CD4-positive, alpha-beta T cell (primary cell): Measurements from ENCODE around the gene PCCA. TPM values are rescaled to one million over a fixed set of nuclear protein-coding genes. Genes with fewer than 3 reads are reported as not detected.

Experiments used
- ATAC-seq: fragments of 200-7000 bp; cut with Tn5 transposase; one replicate; pipeline ENCODE4 v1.10.0; 2022; ENCODE audit warnings: mild to moderate bottlenecking; ENCODE audit not compliant: poor library complexity
- CTCF ChIA-PET: fragments of 350-600 bp; sonication (Branson Sonifier 250); formaldehyde crosslinking; loops from one replicate; lab custom pipeline; 2021; ENCODE audit warnings: antibody characterized with exemption, inconsistent platforms; lab: Charles Lee
- POLR2A ChIA-PET: fragments of 350-600 bp; sonication (Branson Sonifier 250); formaldehyde crosslinking; loops from one replicate; lab custom pipeline; 2021; ENCODE audit warnings: antibody characterized with exemption, inconsistent platforms; lab: Charles Lee
- DNase-seq, 14 experiments: peaks; one replicate each; pipeline ENCODE4 v3.0.0-alpha.2; 2013 to 2020; ENCODE audit warnings: mixed read lengths in 2 of 14
- H3K27ac ChIP-seq, 2 donors: one replicate each; pipeline versions ENCODE4 v1.5.1 to v1.7.0; 2013; ENCODE audit warnings: low read length in 2 of 2, low read depth in 1 of 2, mild to moderate bottlenecking in 1 of 2
- H3K27me3 ChIP-seq, 2 experiments: 1 replicate in 1 of 2; 2 replicates in 1 of 2; pipeline versions ENCODE4 v1.6.1 to v1.7.0; 2013; ENCODE audit warnings: low read length in 2 of 2, control low read depth in 1 of 2, mild to moderate bottlenecking in 1 of 2, moderate library complexity in 1 of 2; ENCODE audit not compliant: insufficient read depth in 2 of 2, control insufficient read depth in 1 of 2
- H3K36me3 ChIP-seq: one replicate; pipeline ENCODE4 v1.6.1; 2013; ENCODE audit warnings: low read length, control low read depth; ENCODE audit not compliant: insufficient read depth
- H3K4me1 ChIP-seq: one replicate; pipeline ENCODE4 v1.6.1; 2013; ENCODE audit warnings: low read length, control low read depth; ENCODE audit not compliant: insufficient read depth
- H3K4me3 ChIP-seq: one replicate; pipeline ENCODE4 v1.5.1; 2013; ENCODE audit warnings: mild to moderate bottlenecking, low read length, moderate library complexity
- H3K9me3 ChIP-seq, 2 experiments: 1 replicate in 1 of 2; 2 replicates in 1 of 2; pipeline versions ENCODE4 v1.6.1 to v1.7.0; 2013; ENCODE audit warnings: low read length in 2 of 2, mild to moderate bottlenecking in 2 of 2, control low read depth in 1 of 2, moderate library complexity in 1 of 2; ENCODE audit not compliant: control insufficient read depth in 1 of 2, insufficient read depth in 1 of 2
- H3K27ac Mint-ChIP-seq: one replicate; pipeline ENCODE4 v1.8.0; 2020; ENCODE audit warnings: mixed read lengths
- H3K27me3 Mint-ChIP-seq: one replicate; pipeline ENCODE4 v1.8.0; 2021; ENCODE audit warnings: mixed read lengths
- H3K36me3 Mint-ChIP-seq: one replicate; pipeline ENCODE4 v1.8.0; 2021; ENCODE audit warnings: low read depth, mixed read lengths
- H3K4me1 Mint-ChIP-seq: one replicate; pipeline ENCODE4 v1.8.0; 2021; ENCODE audit warnings: low read depth, mixed read lengths
- H3K4me3 Mint-ChIP-seq: one replicate; pipeline ENCODE4 v1.8.0; 2020; ENCODE audit warnings: mild to moderate bottlenecking, mixed read lengths
- H3K9me3 Mint-ChIP-seq: one replicate; pipeline ENCODE4 v1.8.0; 2020; ENCODE audit warnings: mixed read lengths
- intact Hi-C, 2 experiments: fragments of 100-400 bp; cut with DNase I in 1 of 2; cut with micrococcal nuclease in 1 of 2; formaldehyde crosslinking; loops; one replicate each; pipeline versions ENCODE4 v1.15.1 to v1.9.0; 2023 to 2025; cut with DNase I, micrococcal nuclease
- total RNA-seq, 174 experiments: library from RNA in 2 of 174; stranded (reverse) in 2 of 174; gene quantifications; one replicate each; pipeline ENCODE4 v1.2.3 and lab custom pipeline; 2021 to 2026
- TF ChIP-seq, protein P1 (sequence below): fragments of 200-600 bp; IDR thresholded peaks from one replicate; pipeline ENCODE4 v1.8.0; 2022; ENCODE audit warnings: antibody characterized with exemption, mild to moderate bottlenecking

The PCCA gene
- total RNA-seq, 2 experiments from 2014 or later = 4.7 to 5.2 TPM

DNA sequence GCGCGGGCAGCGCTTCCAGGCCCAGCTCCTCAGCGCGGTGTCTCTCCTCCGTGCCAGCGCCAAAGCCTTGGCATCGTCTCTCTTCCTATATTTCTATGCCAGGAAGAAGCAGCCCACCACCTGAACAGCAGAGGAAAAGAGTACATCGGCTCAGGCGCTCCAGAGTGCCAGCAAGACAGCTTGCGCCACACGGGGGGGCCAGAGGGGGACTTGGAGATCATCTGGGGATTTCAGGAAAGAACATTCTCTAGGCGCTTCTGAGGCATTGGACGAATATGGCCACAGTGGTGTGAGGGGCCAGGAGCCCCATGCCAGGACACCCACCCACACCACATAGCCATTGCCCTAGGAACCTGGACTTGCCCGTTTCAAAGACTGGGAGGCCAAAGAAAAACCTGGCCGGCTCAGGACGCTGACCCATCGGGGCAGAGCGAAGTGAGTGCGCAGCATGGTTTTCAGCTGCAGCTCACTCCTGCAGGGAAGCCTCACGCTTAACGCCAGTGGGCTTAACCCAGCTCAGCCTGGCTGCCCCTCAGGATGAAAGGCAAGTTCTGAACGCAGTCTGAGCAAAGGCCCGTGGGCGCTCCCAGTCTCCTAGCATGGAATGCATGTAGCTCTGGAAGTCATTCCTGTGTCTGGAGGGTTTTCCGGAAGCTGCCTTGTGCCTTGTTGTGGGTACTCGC, 437.6 kb downstream of the PCCA start:
- peaks cover 22% of the 10 kb centered on the region for H3K36me3 Mint-ChIP-seq
- H3K27me3 Mint-ChIP-seq = no peaks in the 10 kb centered on the region
- TF ChIP-seq, protein P1, sequence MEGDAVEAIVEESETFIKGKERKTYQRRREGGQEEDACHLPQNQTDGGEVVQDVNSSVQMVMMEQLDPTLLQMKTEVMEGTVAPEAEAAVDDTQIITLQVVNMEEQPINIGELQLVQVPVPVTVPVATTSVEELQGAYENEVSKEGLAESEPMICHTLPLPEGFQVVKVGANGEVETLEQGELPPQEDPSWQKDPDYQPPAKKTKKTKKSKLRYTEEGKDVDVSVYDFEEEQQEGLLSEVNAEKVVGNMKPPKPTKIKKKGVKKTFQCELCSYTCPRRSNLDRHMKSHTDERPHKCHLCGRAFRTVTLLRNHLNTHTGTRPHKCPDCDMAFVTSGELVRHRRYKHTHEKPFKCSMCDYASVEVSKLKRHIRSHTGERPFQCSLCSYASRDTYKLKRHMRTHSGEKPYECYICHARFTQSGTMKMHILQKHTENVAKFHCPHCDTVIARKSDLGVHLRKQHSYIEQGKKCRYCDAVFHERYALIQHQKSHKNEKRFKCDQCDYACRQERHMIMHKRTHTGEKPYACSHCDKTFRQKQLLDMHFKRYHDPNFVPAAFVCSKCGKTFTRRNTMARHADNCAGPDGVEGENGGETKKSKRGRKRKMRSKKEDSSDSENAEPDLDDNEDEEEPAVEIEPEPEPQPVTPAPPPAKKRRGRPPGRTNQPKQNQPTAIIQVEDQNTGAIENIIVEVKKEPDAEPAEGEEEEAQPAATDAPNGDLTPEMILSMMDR = no peak
- peaks cover 2% of the 10 kb centered on the region for H3K36me3 ChIP-seq
- peaks cover 13% of the 10 kb centered on the region for H3K4me1 Mint-ChIP-seq
- H3K27ac ChIP-seq = no peak overlapping the region
- ATAC-seq (no peak), DNase-seq (no peak)
- H3K9me3 Mint-ChIP-seq = no peaks in the 10 kb centered on the region
- no peak overlapping the region for H3K4me3 ChIP-seq
- H3K4me1 ChIP-seq = peaks cover 3% of the 10 kb centered on the region
- ChIA-PET POLR2A (no interaction called here), CTCF (no interaction called here)
- H3K9me3 ChIP-seq = no peaks in the 10 kb centered on the region
- no peak overlapping the region for H3K27ac Mint-ChIP-seq
- intact Hi-C loops = no loop called here
- no peaks in the 10 kb centered on the region for H3K27me3 ChIP-seq
- H3K4me3 Mint-ChIP-seq = no peak overlapping the region

DNA sequence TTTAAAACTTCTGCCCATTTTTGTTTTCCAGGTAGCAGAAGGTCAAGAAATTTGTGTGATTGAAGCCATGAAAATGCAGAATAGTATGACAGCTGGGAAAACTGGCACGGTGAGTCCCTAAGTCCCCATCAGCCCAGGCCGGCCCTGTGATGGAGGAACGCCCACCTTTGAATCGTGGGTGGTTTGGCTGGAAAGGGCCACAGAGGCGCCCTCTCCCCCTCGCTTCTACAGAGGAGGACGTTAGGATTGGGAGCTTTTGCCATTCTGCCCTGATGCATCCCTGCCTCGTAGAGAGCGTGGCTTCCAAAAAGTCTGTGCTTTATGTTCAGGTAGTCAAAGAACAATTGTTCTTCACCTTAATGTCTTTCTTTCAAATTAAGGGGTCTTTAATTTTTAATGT, 438.8 kb downstream of the PCCA start:
- Mint-ChIP-seq H3K9me3 (no peaks in the 10 kb centered on the region), H3K36me3 (peaks cover 22% of the 10 kb centered on the region), H3K4me3 (no peak overlapping the region), H3K27me3 (no peaks in the 10 kb centered on the region), H3K27ac (no peak overlapping the region), H3K4me1 (peaks cover 5% of the 10 kb centered on the region)
- TF ChIP-seq, protein P1 = no peak
- DNase-seq (no peak), ATAC-seq (no peak)
- intact Hi-C loops = no loop called here
- H3K9me3 ChIP-seq = peaks cover 0 to 8% of the 10 kb centered on the region in 2 experiments
- no peak overlapping the region for H3K4me3 ChIP-seq
- ChIA-PET POLR2A (no interaction called here), CTCF (no interaction called here)
- no peak overlapping the region for H3K27ac ChIP-seq
- H3K4me1 ChIP-seq = no peaks in the 10 kb centered on the region
- H3K27me3 ChIP-seq = no peaks in the 10 kb centered on the region
- peaks cover 3% of the 10 kb centered on the region for H3K36me3 ChIP-seq

DNA sequence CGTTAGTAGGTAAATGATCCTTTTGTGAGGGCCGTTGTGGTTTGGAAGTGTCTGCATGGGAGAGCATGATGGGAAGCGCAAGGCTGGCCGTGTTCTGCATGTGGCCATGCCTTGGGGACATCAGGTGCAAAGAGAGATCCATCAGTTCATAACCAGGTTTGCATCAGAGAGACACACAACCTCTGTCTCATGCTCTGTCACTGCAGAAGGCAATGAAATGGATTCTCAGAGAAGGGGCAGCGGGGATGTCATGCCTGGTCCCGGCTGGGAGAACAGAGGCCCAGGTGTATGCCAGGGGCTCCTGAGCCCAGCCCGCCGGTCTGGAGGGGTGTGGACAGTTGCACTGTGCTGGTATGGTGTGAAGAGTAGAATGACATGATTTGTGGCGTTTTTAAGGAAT, 439.5 kb downstream of the PCCA start:
- no peaks in the 10 kb centered on the region for H3K4me1 ChIP-seq
- peaks cover 22% of the 10 kb centered on the region for H3K36me3 Mint-ChIP-seq

More for the DNA sequence above, 439.5 kb downstream of the PCCA start:
- H3K27me3 Mint-ChIP-seq = no peaks in the 10 kb centered on the region
- no peaks in the 10 kb centered on the region for H3K4me1 Mint-ChIP-seq
- POLR2A ChIA-PET = no interaction called here
- no peak overlapping the region for H3K27ac ChIP-seq
- H3K36me3 ChIP-seq = peaks cover 4% of the 10 kb centered on the region
- no peak overlapping the region for H3K27ac Mint-ChIP-seq
- ATAC-seq (no peak), DNase-seq (no peak)
- H3K9me3 ChIP-seq = peaks cover 0 to 15% of the 10 kb centered on the region in 2 experiments
- intact Hi-C loops = no loop called here
- no peak overlapping the region for H3K4me3 Mint-ChIP-seq
- no peaks in the 10 kb centered on the region for H3K9me3 Mint-ChIP-seq
- H3K4me3 ChIP-seq = no peak overlapping the region
- CTCF ChIA-PET = no interaction called here
- H3K27me3 ChIP-seq = no peaks in the 10 kb centered on the region
- TF ChIP-seq, protein P1 = no peak
